ENCODE data around the gene PSMA7.
A peak's percentile ranks its signal among the peaks of the same experiment; 100 is the strongest.

PSMA7 gene

DNA sequence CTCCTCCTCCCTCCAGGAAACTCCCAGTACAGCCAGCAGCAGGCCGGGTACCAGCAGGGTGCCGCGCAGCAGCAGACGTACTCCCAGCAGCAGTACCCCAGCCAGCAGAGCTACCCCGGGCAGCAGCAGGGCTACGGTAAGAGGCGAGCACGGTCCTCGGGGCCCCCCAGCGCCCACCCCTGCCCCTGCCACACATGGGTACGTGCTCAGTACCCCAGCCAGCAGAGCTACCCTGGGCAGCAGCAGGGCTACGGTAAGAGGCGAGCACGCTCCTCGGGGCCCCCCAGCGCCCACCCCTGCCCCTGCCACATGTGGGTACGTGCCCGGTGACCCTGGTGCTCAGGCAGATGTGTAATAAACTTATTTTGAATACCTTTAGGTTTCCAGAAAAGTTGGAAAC lies 29.5 kb upstream of the PSMA7 start:
- no peak for DNase-seq (ENCODE audit: low read depth in 2 of 2)

DNA sequence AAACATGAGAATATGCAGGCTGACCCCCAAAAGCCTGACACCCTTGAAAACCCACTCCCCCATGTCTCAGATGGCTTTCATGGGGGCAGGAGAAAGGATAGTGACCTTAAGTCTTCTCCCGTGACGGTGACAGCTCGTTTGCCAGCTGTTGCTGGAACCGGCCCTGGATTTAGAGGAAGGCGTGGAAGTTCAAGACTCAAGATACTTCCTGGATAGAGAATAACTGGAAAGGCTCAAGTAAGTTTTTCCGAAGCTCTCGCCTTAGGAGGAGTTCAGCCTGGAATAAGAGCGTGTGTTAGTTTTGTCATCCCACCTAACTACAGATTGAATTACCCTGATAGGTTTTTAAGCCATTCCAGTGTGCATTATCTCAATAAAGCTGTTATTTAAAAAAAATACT lies 28.1 kb upstream of the PSMA7 start:
- DNase-seq (ENCODE audit: low read depth in 2 of 2), result no peak

DNA sequence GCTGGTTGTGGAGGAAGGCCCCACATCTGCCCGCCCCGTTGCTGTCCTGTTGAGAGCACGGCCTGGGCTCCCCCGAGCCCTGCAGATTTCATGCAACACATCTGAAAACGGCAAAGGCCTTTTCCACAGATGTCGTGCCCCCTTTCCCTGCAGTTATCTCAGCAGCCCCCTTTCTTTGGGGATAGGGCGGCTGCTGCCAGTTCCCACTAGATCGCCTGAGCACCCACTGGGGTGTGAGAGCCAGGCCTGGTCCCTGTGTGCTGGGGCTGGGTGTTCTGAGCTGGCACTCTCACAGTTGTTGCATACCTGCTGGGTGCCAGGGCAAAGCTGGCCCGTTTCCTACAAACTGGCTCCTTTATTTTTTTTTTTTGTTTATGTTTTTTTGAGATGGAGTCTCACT lies 27.3 kb upstream of the PSMA7 start:
- no peak for DNase-seq (ENCODE audit: low read depth in 2 of 2)

DNA sequence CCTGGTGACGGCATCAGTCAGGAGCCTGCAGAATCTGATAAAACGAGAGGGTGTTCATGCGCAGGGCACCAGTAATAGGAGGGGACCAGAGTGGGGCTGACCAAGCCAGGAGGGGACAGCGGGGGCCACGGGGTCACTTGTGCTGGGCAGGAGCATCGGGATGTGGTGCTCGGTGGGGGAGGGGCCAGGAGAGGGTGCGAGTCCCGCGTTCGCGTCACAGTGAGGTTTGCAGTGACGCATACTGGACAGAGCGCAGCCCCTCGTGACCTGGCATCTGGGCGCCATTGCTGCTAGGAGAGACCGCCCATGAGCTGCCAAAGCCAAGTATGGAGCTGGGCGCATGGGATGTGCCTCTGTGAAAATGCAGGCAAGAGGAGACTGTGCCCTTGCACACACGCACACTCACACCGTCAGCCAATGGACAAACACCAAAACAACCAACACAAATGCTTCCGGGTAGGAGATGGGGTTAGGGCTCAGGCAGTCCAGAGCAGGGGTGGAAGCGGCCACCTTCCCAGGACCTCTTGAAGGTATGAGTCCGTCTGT lies 25.8 kb upstream of the PSMA7 start:
- DNase-seq (ENCODE audit: low read depth in 2 of 2), result no peak

DNA sequence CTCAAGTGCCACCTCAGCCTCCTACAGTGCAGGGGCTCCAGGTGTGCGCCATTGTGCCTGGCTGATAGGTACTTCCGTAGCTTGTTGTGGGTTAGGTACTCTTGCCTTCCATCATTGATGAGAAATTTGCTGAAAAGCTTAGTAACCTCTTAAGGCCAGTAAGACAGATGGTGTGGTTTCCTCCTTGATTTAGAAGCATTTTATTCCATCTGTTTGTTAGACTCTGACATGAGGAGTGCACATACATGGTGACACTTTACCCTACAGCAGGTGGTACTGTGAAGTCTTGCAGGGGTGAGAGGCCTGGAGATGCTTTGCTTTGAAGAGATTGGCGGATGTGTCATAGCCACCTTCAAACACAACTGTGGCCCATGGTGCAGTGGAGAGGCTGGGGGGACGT lies 24.9 kb upstream of the PSMA7 start:
- DNase-seq (ENCODE audit: low read depth in 2 of 2), result no peak

DNA sequence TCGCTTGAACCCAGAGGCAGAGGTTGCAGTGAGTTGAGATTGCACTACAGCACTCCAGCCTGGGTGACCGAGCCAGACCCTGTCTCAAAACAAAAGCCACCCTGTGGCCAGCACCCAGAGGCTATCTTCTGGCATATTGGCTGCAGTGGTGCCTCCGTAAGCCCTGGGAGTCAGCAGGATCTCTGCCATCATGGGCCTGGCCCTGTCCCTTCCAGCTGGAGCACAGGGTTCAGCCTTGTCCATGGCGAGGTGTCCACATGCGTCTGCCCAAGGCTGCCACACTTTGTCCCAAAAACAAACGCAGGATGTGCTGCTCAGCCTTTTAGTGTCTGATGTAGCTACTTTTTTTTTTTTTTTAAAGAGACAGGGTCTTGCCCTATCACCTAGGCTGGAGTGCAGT lies 24.3 kb upstream of the PSMA7 start:
- DNase-seq (ENCODE audit: low read depth in 2 of 2), result no peak

DNA sequence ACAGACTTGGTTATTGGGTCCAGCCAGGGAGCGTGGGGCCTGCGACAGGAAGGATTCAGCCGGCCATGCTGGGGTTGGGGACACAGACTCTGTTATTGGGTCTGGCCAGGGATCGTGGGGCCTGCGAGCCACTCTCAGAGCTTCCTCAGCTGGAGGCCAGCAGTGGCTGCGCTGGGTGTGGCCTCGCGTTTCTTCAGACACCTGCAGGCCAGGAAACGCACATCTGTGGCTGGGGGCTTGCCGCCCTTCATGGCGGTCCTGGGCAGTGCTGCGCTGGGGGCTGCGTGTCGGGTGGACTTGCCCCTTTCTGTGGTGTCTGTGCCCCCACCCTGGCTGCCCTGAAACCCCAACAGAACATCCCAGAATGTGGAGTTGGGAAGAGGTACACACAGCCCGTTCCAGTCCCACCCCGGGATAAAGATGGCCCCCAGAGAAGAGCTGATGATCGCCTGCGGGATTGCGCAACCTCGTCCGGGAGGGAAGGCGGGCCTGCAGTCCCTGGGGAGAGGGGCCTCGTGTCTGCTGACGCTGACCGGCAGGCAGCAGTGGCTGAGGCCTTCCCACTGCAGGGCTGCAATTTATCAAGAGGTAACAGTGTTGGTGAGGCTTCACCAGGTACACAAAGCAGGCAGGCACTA lies 22.7 kb upstream of the PSMA7 start:
- DNase-seq (ENCODE audit: low read depth in 2 of 2), result no peak

DNA sequence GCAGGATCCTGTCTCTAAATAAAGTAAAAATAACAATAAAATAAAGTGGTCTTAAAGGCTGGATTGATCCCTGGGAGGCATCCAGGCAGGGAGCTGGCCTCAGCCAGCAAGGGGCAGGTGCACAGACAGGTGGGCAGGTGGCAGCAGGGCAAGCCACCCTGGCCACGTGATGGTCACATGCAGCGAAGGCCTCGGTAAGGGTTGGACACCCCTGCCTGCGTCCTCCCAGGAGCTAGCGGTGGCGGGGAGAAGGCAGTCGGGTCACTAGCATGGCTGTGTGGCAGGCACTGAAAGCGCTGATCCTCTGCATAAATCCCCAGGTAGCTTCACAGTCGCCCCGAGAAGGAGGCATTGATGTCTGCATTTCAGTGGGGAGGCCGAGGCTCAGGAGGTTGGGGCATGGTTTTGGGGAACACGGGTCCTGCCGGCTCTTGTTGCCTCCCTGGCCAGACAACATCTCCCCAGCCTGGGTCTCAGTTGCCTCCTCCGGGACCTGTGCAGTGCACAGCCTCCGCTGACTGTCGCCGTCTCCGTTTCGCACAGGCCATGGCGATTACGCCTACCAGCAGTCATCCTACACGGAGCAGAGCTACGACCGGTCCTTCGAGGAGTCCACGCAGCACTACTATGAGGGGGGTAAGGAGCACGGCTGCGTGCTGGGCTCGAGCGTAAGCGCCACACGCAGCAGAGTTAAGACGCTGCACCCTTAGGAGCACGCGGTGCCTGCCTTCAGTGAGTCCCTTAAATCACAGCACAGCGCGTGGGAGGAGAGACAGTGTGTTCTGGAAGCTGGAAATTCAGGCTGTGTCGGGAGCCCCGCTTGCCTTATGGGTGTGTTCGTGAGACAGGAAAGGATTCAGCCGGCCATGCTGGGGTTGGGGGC lies 21.9 kb upstream of the PSMA7 start:
- DNase-seq (ENCODE audit: low read depth in 2 of 2), result no peak

DNA sequence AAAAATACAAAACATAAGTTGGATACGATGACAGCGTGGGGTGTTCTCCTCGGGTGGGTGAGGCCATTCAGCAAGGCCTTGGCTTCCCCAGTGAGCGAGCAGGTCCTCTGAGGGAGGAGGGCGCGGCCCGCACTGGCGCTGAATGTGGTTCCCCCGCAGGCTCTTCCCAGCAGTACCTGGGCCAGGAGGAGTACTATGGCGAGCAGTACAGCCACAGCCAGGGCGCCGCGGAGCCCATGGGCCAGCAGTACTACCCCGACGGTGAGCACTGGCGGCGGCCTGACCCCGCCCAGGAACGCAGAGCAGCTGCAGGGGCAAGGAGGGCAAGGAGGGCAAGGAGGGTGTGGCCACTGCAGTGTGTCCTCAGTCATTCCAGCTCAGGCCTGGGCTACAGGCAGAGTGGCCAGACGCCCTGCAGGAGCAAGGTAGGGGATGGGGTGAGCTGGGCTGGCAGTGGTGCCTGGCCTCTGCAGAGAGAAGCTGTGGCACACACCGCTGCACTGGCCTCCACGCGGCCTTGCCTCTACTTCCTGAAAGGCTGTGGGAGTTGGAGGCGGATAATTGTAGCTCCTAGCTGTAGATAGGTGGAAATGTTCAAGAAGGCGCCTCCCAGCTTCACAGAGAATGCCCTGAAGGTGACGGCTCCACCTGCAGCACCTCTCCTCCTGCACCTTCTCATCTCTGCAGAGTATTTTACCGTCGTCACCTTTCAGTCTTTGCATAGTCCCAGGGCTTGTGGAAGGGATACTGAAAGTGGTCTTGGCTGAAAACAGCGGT lies 21.0 kb upstream of the PSMA7 start:
- DNase-seq (ENCODE audit: low read depth in 2 of 2), result no peak

DNA sequence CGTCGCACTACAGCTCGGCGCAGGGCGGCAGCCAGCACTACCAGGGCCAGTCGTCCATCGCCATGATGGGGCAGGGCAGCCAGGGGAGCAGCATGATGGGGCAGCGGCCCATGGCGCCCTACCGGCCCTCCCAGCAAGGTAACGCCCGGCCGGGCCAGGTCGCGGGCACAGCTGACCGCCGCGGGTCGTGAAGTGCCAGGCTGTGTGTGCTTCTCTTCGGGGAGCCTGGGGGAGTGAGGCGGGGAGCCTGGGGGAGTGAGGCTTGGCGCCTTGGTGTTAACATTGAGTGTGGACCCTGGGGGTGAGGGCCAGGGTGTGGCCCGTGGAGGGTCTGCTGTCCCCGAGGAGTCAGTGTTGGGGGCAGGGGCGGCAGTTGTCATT lies 20.3 kb upstream of the PSMA7 start:
- no peak for DNase-seq (ENCODE audit: low read depth in 2 of 2)

DNA sequence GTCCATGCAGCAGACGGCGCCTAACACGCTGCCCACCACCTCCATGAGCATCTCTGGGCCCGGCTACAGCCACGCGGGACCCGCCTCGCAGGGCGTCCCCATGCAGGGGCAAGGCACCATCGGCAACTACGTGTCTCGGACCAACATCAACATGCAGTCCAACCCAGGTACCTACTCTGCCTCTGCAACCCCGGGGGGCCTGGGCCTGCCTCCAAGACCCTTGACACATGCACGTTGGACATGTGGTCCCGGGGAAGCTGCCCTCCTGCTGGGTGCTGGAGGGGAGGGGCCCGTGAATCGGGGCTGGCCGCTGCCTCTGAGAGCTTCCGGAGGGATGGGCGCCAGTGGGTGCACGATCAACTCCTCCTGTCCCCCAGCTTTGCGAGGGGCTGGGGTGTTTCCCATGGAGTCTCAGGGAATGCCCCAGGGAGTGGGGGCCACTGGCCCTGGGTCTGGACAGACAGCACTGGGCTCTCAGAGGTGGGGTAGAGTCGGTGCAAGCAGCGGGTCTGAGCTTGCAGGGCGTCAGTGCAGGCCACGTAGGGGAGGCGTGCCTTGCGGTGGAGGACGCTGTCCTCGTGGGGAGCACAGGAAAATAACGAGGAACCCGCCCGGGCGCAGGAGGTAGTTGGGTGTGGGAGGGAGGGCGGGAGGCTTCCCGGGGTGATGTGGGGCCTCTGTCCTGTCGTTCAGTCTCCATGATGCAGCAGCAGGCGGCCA lies 19.7 kb upstream of the PSMA7 start:
- DNase-seq (ENCODE audit: low read depth in 2 of 2), result no peak

DNA sequence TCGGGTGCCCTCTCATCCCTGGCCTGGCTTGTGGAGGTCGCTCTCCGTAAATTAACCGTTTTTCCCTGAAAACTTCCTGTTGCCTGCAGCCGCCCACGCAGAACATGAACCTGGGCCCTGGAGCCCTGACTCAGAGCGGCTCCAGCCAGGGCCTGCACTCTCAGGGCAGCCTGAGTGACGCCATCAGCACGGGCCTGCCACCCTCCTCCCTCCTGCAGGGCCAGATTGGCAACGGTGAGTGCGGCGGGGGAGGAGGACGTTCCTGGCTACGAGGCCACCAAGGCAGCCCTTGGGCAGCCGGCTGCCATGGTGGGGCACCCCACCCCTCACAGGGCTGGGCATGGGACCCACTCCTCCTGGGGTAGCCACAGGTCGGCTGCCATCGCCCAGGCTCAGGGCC lies 18.2 kb upstream of the PSMA7 start:
- no peak for DNase-seq (ENCODE audit: low read depth in 2 of 2)

DNA sequence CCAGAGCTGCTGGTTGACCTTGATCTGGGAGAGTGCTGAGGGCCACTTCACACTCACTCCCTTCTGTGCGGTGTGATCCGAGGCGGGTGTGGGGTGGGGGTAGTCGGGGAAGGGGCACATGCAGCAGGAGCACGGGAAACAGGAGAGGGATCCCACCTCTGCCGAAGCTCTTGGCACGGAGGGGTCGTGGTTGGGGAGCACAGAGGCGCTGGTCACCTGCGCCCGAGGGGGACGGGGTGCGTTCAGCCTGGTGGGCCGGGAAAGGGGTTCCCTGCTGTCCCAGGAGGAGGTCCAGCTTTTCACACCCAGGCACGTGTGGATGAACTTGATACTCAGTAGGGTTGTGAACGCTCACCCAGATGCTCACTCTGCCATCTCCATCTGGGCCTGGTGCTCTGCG lies 17.7 kb upstream of the PSMA7 start:
- DNase-seq (ENCODE audit: low read depth in 2 of 2), result no peak

DNA sequence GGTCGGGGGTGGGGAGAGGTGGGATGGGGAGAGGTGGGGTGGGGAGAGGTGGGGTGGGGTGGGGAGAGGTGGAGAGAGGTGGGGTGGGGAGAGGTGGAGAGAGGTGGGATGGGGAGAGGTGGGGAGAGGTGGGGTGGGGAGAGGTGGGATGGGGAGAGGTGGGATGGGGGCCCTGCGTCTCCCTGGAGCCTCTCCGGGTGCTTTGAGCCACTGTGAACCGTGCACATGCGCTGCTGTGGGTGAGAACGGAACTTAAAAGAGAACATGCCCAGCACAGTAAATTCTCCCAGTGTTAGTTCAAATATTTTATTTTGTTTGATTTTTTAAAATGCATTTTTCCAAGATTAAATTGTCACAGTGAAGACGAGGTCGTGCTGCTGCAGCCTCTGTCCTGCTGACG lies 17.1 kb upstream of the PSMA7 start:
- no peak for DNase-seq (ENCODE audit: low read depth in 2 of 2)

DNA sequence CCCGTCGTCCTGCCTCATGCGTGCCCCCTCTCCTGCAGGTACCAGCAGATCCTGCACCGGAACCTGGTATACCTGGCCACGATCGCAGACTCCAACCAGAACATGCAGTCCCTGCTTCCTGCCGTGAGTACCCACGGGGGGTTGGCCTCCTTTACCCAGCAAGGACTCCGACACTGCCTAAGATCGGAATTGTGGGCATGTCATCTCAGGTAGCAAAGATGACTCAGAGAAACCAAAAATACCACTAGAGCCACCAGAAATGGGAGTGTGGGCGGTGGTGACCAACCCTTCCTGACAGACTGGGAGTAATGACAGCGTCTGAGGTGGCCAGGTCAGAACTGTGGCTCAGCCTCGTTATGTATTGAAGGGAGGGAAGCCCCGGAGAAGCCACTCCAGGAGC lies 16.6 kb upstream of the PSMA7 start:
- peak; percentile 11 to 36 for DNase-seq (ENCODE audit: low read depth in 2 of 2)

DNA sequence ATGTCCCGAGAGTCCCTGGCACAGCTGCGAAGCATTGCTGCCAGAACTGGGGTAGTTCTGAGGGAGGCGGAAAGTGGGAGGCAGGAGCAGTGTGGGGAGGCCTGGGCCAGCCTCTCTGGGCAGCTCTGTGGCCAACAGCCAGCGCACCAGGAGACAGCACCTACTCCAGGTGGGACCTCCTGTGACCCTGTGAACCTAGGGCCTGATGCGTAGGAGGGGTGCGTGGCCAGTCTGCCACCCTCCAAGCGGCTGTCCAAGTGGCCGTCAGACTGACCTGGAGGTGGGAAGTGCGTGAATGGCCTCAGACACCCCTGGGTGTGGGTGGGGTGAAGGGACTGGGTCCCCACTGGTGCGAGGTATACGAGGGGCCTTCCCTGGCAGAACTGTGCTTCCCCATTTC lies 15.9 kb upstream of the PSMA7 start:
- DNase-seq (ENCODE audit: low read depth in 2 of 2), result no peak

DNA sequence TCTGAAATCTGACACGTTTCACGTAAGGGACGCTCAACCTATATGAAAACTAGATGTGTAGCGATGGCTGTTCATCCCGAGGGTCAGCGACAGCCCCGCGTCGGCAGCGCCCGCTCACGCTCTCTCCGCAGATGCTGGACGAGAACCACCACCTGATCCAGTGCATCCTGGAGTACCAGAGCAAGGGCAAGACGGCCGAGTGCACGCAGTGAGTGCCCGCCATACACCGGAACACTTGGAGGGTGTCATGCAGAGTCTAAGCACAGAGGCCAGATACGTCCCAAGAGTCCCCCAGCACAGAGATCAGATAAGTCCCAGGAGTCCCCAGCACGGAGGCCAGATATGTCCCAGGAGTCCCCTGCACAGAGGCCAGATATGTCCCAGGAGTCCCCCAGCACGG lies 15.3 kb upstream of the PSMA7 start:
- DNase-seq (ENCODE audit: low read depth in 2 of 2), result no peak

DNA sequence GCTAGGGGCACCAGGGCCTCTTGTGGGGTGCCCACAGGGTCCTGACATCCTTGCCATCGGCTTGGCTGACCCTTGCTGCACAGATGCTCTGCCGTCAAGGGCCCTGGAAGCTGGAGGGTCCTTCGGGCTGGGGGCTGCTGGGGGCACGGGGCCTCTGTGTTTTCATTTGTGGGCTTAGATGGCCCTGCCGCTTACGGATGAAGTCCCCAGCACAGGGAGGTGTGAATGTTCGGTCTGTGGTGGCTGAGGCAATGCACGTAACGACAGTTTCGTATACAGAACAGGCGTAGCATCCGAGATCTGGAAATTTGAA lies 14.8 kb upstream of the PSMA7 start:
- no peak for DNase-seq (ENCODE audit: low read depth in 2 of 2)

DNA sequence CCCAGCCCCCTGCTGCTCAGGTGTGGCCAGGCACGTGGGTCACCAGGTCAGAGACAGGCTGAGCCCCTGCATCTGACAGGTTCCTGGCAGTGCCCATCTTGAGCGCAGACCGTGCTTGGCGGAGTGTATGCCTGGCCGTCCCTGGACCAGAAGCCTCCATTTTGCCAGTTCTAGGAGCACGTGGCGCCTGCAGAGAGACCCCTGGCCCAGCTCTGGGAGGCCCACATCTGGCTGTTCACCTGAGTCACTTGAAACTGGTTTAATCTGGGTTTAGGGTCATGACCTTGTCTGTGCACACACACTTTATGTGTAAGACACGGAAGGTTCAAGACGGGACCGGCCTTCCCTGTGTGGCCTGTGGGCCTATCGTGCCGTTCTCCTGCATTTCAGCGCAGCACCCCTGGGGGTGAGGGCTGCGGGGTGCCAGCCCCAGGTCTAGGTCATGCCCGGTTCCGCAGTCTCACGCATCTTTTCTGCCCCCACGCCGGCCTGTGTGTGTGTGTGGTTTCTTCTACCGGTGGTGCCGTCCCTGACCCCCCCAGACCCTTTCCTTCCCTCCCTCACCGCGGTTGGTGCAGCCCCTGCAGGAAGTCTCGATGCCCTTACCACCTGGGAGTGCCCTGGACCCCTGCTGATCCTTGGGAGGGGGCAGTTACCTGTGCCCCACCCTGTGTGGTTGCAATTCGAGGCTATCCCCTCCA lies 14.3 kb upstream of the PSMA7 start:
- no peak for DNase-seq (ENCODE audit: low read depth in 2 of 2)

DNA sequence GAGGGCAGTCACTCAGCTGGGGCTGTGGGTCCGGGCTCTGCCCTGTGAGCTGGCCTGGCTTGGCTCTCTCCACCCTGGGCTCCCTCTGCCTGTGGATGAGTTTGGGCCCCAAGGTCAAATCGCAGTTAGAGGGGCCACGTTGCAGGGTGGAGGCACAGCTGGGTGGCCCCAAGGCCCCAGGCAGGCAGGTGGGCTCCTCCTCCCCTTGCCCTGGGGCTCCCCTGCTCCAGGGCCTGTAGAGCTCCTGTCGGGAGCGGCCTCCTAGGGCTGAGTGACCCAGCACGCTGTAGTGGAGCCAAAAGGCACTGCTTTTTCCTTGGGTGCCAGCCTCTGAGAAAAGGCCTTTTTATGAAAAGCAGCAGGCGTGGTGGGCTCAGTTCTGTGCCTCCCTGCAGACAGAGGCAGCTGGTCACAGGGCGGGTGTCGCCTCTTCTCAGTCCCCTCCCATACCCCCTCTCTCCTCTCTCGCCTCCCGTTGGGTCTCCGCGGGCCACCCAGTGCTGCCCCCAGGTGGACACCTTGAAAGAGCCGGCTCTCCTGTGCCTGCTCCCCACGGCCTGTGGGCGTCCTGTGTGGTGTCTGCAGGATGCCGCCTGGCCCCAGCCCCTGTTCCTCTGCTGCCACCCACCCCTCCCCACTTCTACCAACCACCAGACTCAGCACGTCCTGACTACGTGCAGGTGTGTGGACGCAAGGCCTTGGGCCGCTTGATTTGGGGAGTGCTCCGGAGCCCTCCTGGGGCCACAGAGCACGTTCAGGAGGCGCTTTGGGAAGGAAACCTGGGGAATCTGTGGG lies 13.6 kb upstream of the PSMA7 start:
- peak; percentile 45 to 50 for DNase-seq (ENCODE audit: low read depth in 2 of 2)

DNA sequence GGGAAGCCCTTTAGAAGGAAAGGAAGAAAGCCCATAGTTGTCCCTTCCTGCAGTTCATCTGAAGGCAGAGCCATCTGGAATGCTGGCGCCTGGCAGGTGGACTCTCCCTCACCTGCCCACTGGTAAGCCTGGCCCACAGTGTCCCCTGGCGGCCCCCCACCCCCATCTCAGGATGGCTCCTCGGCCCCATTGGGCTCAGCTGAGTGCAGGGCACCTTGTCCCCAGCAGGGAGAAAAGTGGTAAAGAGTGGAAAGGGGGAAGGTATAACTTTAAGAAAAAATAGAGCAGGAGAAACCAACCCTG lies 13.0 kb upstream of the PSMA7 start:
- no peak for DNase-seq (ENCODE audit: low read depth in 2 of 2)

Data from stimulated activated CD8-positive, alpha-beta memory T cell treated with anti-CD3 and anti-CD28 coated beads, Interleukin-15, amount 100 ng/mL, for 4 hours (primary cell).